ENCODE data around the gene RBM5.

GRCh38 chr3:50127251-50127691, 38.6 kb downstream of the RBM5 start:
- no peak for TF ChIP-seq POLR2AphosphoS5 (IDR thresholded peaks at IDR 0.05; ENCODE audit: low read length)
- TF ChIP-seq CREB1 (IDR thresholded peaks at IDR 0.05; ENCODE audit: low read depth): no peak
- TF ChIP-seq SMAD1 (IDR thresholded peaks at IDR 0.05; ENCODE audit: low read depth, partially characterized antibody): no peak
- no peak for TF ChIP-seq EZH2 (IDR thresholded peaks at IDR 0.05; ENCODE audit: borderline replicate concordance, control insufficient read depth, low read depth, low read length)
